SK-N-SH (cell line): ENCODE data around the gene CRISP2. TPM values are rescaled to one million over a fixed set of nuclear protein-coding genes. Genes with fewer than 3 reads are reported as not detected.

Source experiments
- CTCF ChIA-PET: fragments of 300-600, 350-600 bp; formaldehyde crosslinking; extraction: SDS; loops from one replicate; lab custom pipeline; 2021; lab: Yijun Ruan, JAX
- POLR2A ChIA-PET: fragments of 350-600 bp; sonication (Branson Sonifier 250); formaldehyde crosslinking; extraction: SDS; loops from one replicate; lab custom pipeline; 2020; ENCODE audit warnings: antibody characterized with exemption, inconsistent platforms; lab: Yijun Ruan, JAX
- DNase-seq: peaks from one replicate; pipeline ENCODE4 v3.0.0; 2012
- H2AFZ ChIP-seq: fragments of 200-600 bp; sonication (generic); 2 replicates; pipeline ENCODE4 v1.8.1; 2016; ENCODE audit warnings: antibody characterized with exemption, mild to moderate bottlenecking, low read depth
- H3F3A ChIP-seq: fragments of 200-600 bp; sonication (generic); replicated peaks from 2 replicates; pipeline ENCODE3; 2016; ENCODE audit warnings: antibody characterized with exemption, mild to moderate bottlenecking; ENCODE audit not compliant: insufficient read depth
- H3K27ac ChIP-seq, 2 experiments: fragments of 200-500 bp in 1 of 2; fragments of 200-600 bp in 1 of 2; sonication (Bioruptor generic) in 1 of 2; sonication (generic), shearing (Covaris generic) in 1 of 2; 2 replicates each; pipeline versions ENCODE4 v1.5.1 to v1.6.1; 2014 to 2016; ENCODE audit warnings: low read depth in 2 of 2, inconsistent platforms in 1 of 2, low read length in 1 of 2, mild to moderate bottlenecking in 1 of 2, mixed read lengths in 1 of 2
- H3K27me3 ChIP-seq: fragments of 200-600 bp; sonication (generic), shearing (Covaris generic); 2 replicates; pipeline ENCODE4 v1.6.1; 2016; ENCODE audit warnings: mixed run types; ENCODE audit not compliant: insufficient read depth
- H3K36me3 ChIP-seq, 2 experiments: fragments of 200-500 bp in 1 of 2; fragments of 200-600 bp in 1 of 2; sonication (Bioruptor generic) in 1 of 2; sonication (generic) in 1 of 2; replicated peaks in 1 of 2; 2 replicates each; pipeline versions ENCODE3 to v1.5.1; 2014 to 2016; ENCODE audit warnings: low read length in 1 of 2, mild to moderate bottlenecking in 1 of 2; ENCODE audit not compliant: insufficient read depth in 2 of 2, control insufficient read depth in 1 of 2
- H3K4me1 ChIP-seq, 2 experiments: fragments of 200-500 bp in 1 of 2; fragments of 200-600 bp in 1 of 2; sonication (Bioruptor generic) in 1 of 2; sonication (generic), shearing (Covaris generic) in 1 of 2; 2 replicates each; pipeline versions ENCODE4 v1.5.1 to v1.6.1; 2014 to 2016; ENCODE audit warnings: low read depth in 1 of 2, low read length in 1 of 2, mixed run types in 1 of 2; ENCODE audit not compliant: insufficient read depth in 2 of 2, control insufficient read depth in 1 of 2
- H3K4me2 ChIP-seq: fragments of 200-600 bp; sonication (generic), shearing (Covaris generic); 2 replicates; pipeline ENCODE4 v1.6.1; 2017; ENCODE audit warnings: mixed run types
- H3K4me3 ChIP-seq, 2 experiments: fragments of 200-500 bp in 1 of 2; fragments of 200-600 bp in 1 of 2; sonication (Bioruptor generic) in 1 of 2; sonication (generic), shearing (Covaris generic) in 1 of 2; 2 replicates each; pipeline versions ENCODE4 v1.5.1 to v1.8.1; 2014 to 2016; ENCODE audit warnings: low read depth in 2 of 2, inconsistent platforms in 1 of 2, low read length in 1 of 2, mild to moderate bottlenecking in 1 of 2, mixed read lengths in 1 of 2, moderate library complexity in 1 of 2
- H3K79me2 ChIP-seq: fragments of 200-600 bp; sonication (generic); 2 replicates; pipeline ENCODE4 v1.8.1; 2017; ENCODE audit warnings: mild to moderate bottlenecking; ENCODE audit not compliant: insufficient read depth
- H3K9ac ChIP-seq: fragments of 200-600 bp; sonication (generic); 2 replicates; pipeline ENCODE4 v1.6.1; 2017; ENCODE audit warnings: mixed run types
- H3K9me2 ChIP-seq: fragments of 200-600 bp; sonication (generic); 2 replicates; pipeline ENCODE4 v1.6.1; 2017; ENCODE audit warnings: mixed run types
- H3K9me3 ChIP-seq: fragments of 200-600 bp; sonication (generic); 2 replicates; pipeline ENCODE4 v1.6.1; 2017; ENCODE audit warnings: mixed run types, mild to moderate bottlenecking, moderate library complexity
- H4K20me1 ChIP-seq: fragments of 200-600 bp; sonication (generic); 2 replicates; pipeline ENCODE4 v1.6.1; 2017; ENCODE audit warnings: mild to moderate bottlenecking, mixed run types; ENCODE audit not compliant: insufficient read depth
- EP300 ChIP-seq, 2 experiments: IDR thresholded peaks; 2 replicates each; pipeline versions ENCODE4 v1.4.0 to v1.6.1; 2012; ENCODE audit warnings: borderline replicate concordance in 1 of 2, low read depth in 1 of 2, low read length in 1 of 2
- EZH2phosphoT487 ChIP-seq: fragments of 200-600 bp; sonication (generic); IDR thresholded peaks from 2 replicates; pipeline ENCODE4 v1.6.1; 2017; ENCODE audit warnings: low read depth, mixed run types, mild to moderate bottlenecking, antibody characterized with exemption, moderate library complexity, borderline replicate concordance
- FOSL2 ChIP-seq: IDR thresholded peaks from 2 replicates; pipeline ENCODE4 v1.4.0; 2012; ENCODE audit warnings: low read depth, mild to moderate bottlenecking, moderate library complexity, borderline replicate concordance
- FOXJ3 ChIP-seq: sonication (generic); formaldehyde crosslinking; IDR thresholded peaks from 2 replicates; pipeline ENCODE4 v1.5.1; 2020; ENCODE audit warnings: mild to moderate bottlenecking, missing genetic modification reagents
- GABPA ChIP-seq: IDR thresholded peaks from 2 replicates; pipeline ENCODE4 v1.4.0; 2012; ENCODE audit warnings: low read depth, mild to moderate bottlenecking
- GATA2 ChIP-seq: sonication (generic); formaldehyde crosslinking; IDR thresholded peaks from 2 replicates; pipeline ENCODE4 v1.5.0; 2020; ENCODE audit warnings: mild to moderate bottlenecking, missing genetic modification reagents
- JUND ChIP-seq: IDR thresholded peaks from 2 replicates; pipeline ENCODE4 v1.4.0; 2012
- MAX ChIP-seq: IDR thresholded peaks from 2 replicates; pipeline ENCODE4 v1.4.0; 2012; ENCODE audit warnings: low read depth
- RAD21 ChIP-seq: IDR thresholded peaks from 2 replicates; pipeline ENCODE4 v1.6.1; 2012; ENCODE audit warnings: mild to moderate bottlenecking, low read length
- RCOR1 ChIP-seq: fragments of 150-350 bp; IDR thresholded peaks from 2 replicates; pipeline ENCODE4 v1.6.1; 2017; ENCODE audit warnings: antibody characterized with exemption, low read length
- RFX5 ChIP-seq: IDR thresholded peaks from 2 replicates; pipeline ENCODE4 v1.6.1; 2012; ENCODE audit warnings: mild to moderate bottlenecking, improper control_type of control experiment, low read length
- RXRA ChIP-seq: IDR thresholded peaks from 2 replicates; pipeline ENCODE4 v1.4.0; 2012; ENCODE audit warnings: low read depth, mild to moderate bottlenecking, borderline replicate concordance
- SIN3A ChIP-seq: IDR thresholded peaks from 2 replicates; pipeline ENCODE4 v1.6.1; 2012; ENCODE audit warnings: low read depth, mild to moderate bottlenecking, low read length, moderate library complexity, borderline replicate concordance
- SMC3 ChIP-seq: IDR thresholded peaks from 2 replicates; pipeline ENCODE4 v1.6.1; 2012; ENCODE audit warnings: low read depth, low read length, improper control_type of control experiment
- TAF1 ChIP-seq: IDR thresholded peaks from 2 replicates; pipeline ENCODE4 v1.6.1; 2012; ENCODE audit warnings: low read depth, mild to moderate bottlenecking, low read length, moderate library complexity, borderline replicate concordance
- TCF12 ChIP-seq: IDR thresholded peaks from 2 replicates; pipeline ENCODE4 v1.4.0; 2012
- WGBS: methylation state at CpG from one replicate; pipeline ENCODE4 v1.1.6; 2017; ENCODE audit warnings: low lambda C conversion rate; 5-methylcytosine and 5-hydroxymethylcytosine counted together
- polyA plus RNA-seq, 3 experiments: library from polyadenylated mRNA; depleted of rRNA; stranded (reverse); fragments of >200 nt; gene quantifications; 2 replicates each; pipeline ENCODE4 v1.2.3, GENCODE V29; 2012
- TF ChIP-seq, protein P1 (sequence below): IDR thresholded peaks from 2 replicates; pipeline ENCODE4 v1.4.0; 2012; ENCODE audit warnings: low read depth, borderline replicate concordance
- TF ChIP-seq, protein P2 (sequence below): fragments of 150-350 bp; IDR thresholded peaks from 2 replicates; pipeline ENCODE4 v1.6.1; 2016; ENCODE audit warnings: mild to moderate bottlenecking, low read depth, low read length
- TF ChIP-seq, protein P3 (sequence below): fragments of 200-600 bp; sonication (generic); IDR thresholded peaks from 2 replicates; pipeline ENCODE4 v1.6.1; 2017; ENCODE audit warnings: antibody characterized with exemption, mild to moderate bottlenecking, moderate library complexity

The CRISP2 gene
- polyA plus RNA-seq, 1 of the 3 experiments (the other 2 are of a cell fraction): not detected

DNA sequence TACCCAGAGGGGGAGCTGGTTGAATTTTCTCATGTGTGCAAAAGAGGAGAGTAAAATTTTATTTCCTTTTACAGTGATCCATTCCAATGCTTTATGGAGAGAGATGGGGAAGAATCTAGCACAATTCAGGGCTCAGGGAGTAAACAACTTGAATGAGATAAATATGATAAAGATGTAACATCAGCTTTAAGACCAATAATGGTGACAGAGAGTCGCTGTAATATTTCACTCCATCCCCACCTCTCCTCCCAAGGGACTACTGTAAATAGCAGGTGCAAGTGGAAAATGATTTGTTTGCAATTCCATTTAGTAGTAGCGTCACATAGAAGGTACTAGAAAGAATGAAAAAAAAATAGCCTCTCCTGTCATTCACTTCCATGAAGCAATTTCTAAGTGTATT is 26.1 kb upstream of the CRISP2 start (continued):
- TF ChIP-seq, protein P1, sequence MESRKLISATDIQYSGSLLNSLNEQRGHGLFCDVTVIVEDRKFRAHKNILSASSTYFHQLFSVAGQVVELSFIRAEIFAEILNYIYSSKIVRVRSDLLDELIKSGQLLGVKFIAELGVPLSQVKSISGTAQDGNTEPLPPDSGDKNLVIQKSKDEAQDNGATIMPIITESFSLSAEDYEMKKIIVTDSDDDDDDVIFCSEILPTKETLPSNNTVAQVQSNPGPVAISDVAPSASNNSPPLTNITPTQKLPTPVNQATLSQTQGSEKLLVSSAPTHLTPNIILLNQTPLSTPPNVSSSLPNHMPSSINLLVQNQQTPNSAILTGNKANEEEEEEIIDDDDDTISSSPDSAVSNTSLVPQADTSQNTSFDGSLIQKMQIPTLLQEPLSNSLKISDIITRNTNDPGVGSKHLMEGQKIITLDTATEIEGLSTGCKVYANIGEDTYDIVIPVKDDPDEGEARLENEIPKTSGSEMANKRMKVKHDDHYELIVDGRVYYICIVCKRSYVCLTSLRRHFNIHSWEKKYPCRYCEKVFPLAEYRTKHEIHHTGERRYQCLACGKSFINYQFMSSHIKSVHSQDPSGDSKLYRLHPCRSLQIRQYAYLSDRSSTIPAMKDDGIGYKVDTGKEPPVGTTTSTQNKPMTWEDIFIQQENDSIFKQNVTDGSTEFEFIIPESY: no peak
- TF ChIP-seq EZH2phosphoT487 (no peak), RCOR1 (no peak), SIN3A (no peak)

DNA sequence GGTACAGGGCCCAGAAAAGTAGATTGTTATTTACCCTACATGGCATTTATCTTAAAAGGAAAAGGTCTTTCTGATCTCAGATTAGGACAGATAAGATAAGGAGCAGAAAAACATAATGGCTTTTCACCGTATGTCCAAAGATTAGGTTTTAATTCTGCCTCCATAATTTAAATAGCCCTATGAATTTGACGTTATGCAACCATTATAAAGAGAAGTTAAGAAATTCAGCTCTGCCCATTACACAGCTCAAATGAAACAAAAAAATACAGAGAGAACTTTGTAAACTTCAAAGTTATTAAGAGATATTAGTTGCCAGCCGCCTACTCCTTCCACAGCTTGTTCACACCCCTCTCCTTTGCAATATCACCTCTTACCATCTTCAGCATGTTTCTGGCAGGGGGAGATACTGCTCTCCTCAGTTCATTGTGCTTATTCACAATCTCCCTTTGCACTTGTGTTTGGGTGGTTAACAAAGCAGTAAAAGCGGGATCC is 22.7 kb upstream of the CRISP2 start:
- WGBS: 6% methylated on average over 4 of the region's 4 CpGs
- no peaks in the 10 kb centered on the region for H4K20me1 ChIP-seq
- POLR2A ChIA-PET: no interaction called here
- no peaks in the 10 kb centered on the region for H3K36me3 ChIP-seq
- H3K27ac ChIP-seq: no peak overlapping the region
- H3F3A ChIP-seq: no peaks in the 10 kb centered on the region
- no peaks in the 10 kb centered on the region for H3K9me2 ChIP-seq
- no peaks in the 10 kb centered on the region for H3K4me1 ChIP-seq
- H3K9ac ChIP-seq: no peak overlapping the region
- no peaks in the 10 kb centered on the region for H3K9me3 ChIP-seq
- no peak overlapping the region for H3K4me2 ChIP-seq
- H3K27me3 ChIP-seq: peaks cover 6% of the 10 kb centered on the region; the same call in 1 of the 2 replicates
- CTCF ChIA-PET: no interaction called here
- DNase-seq: no peak
- no peaks in the 10 kb centered on the region for H3K79me2 ChIP-seq
- TF ChIP-seq, protein P2, sequence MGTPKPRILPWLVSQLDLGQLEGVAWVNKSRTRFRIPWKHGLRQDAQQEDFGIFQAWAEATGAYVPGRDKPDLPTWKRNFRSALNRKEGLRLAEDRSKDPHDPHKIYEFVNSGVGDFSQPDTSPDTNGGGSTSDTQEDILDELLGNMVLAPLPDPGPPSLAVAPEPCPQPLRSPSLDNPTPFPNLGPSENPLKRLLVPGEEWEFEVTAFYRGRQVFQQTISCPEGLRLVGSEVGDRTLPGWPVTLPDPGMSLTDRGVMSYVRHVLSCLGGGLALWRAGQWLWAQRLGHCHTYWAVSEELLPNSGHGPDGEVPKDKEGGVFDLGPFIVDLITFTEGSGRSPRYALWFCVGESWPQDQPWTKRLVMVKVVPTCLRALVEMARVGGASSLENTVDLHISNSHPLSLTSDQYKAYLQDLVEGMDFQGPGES: no peak
- no peak for TF ChIP-seq JUND
- no peak for TF ChIP-seq TAF1
- no peak for TF ChIP-seq EZH2phosphoT487
- TF ChIP-seq, protein P1: no peak
- no peak for TF ChIP-seq FOSL2
- TF ChIP-seq EP300 (IDR thresholded peaks at IDR 0.05; ENCODE audit: borderline replicate concordance in 1 of 2, low read depth in 1 of 2, low read length in 1 of 2): no peak
- TF ChIP-seq, protein P3, sequence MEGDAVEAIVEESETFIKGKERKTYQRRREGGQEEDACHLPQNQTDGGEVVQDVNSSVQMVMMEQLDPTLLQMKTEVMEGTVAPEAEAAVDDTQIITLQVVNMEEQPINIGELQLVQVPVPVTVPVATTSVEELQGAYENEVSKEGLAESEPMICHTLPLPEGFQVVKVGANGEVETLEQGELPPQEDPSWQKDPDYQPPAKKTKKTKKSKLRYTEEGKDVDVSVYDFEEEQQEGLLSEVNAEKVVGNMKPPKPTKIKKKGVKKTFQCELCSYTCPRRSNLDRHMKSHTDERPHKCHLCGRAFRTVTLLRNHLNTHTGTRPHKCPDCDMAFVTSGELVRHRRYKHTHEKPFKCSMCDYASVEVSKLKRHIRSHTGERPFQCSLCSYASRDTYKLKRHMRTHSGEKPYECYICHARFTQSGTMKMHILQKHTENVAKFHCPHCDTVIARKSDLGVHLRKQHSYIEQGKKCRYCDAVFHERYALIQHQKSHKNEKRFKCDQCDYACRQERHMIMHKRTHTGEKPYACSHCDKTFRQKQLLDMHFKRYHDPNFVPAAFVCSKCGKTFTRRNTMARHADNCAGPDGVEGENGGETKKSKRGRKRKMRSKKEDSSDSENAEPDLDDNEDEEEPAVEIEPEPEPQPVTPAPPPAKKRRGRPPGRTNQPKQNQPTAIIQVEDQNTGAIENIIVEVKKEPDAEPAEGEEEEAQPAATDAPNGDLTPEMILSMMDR: no peak
- TF ChIP-seq MAX: no peak
- TF ChIP-seq TCF12: no peak
- no peak for TF ChIP-seq SMC3
- no peak for TF ChIP-seq RFX5
- no peak for TF ChIP-seq RAD21
- no peak for TF ChIP-seq GATA2 (CRISPR knock-in tag)
- TF ChIP-seq GABPA: no peak
- no peak for TF ChIP-seq RXRA
- no peak for TF ChIP-seq FOXJ3
- H3K4me3 ChIP-seq: no peak overlapping the region
- no peak overlapping the region for H2AFZ ChIP-seq
